Karpas-422 (cell line): ENCODE measurements around the gene ATPAF1. TPM values are rescaled to one million over a fixed set of nuclear protein-coding genes. Genes with fewer than 3 reads are reported as not detected.

Source experiments
- DNase-seq: peaks from one replicate; pipeline ENCODE4 v3.0.0-alpha.2; 2015
- H2AFZ ChIP-seq: fragments of 200-600 bp; sonication (generic); 2 replicates; pipeline ENCODE4 v1.6.1; 2014; ENCODE audit warnings: antibody characterized with exemption, low read length, mixed read lengths
- H3K27ac ChIP-seq: fragments of 200-600 bp; sonication (generic); 2 replicates; pipeline ENCODE4 v1.5.1; 2014; ENCODE audit warnings: mild to moderate bottlenecking, low read length, moderate library complexity
- H3K27me3 ChIP-seq: fragments of 200-600 bp; sonication (generic); 2 replicates; pipeline ENCODE4 v1.6.1; 2014; ENCODE audit warnings: low read length, mixed read lengths
- H3K36me3 ChIP-seq: fragments of 200-600 bp; sonication (generic); 2 replicates; pipeline ENCODE4 v1.6.1; 2014; ENCODE audit warnings: low read length, mixed read lengths; ENCODE audit not compliant: insufficient read depth
- H3K4me1 ChIP-seq: fragments of 200-600 bp; sonication (generic); 2 replicates; pipeline ENCODE4 v1.6.1; 2014; ENCODE audit warnings: mild to moderate bottlenecking, low read length, mixed read lengths
- H3K4me2 ChIP-seq: fragments of 200-600 bp; sonication (generic); 2 replicates; pipeline ENCODE4 v1.6.1; 2014; ENCODE audit warnings: low read length, low read depth, mild to moderate bottlenecking; ENCODE audit not compliant: poor library complexity, severe bottlenecking
- H3K4me3 ChIP-seq: fragments of 200-600 bp; sonication (generic); 2 replicates; pipeline ENCODE4 v1.5.1; 2014; ENCODE audit warnings: mild to moderate bottlenecking, antibody characterized with exemption, low read length, mixed read lengths
- H3K79me2 ChIP-seq: fragments of 200-600 bp; sonication (generic); 2 replicates; pipeline ENCODE4 v1.6.1; 2014; ENCODE audit warnings: mild to moderate bottlenecking, low read length, mixed read lengths
- H3K9ac ChIP-seq: fragments of 200-600 bp; sonication (generic); 2 replicates; pipeline ENCODE4 v1.6.0; 2014; ENCODE audit warnings: low read length
- H3K9me2 ChIP-seq: fragments of 200-600 bp; sonication (generic), shearing (Covaris generic); replicated peaks from 2 replicates; pipeline ENCODE4 v1.6.0; 2014; ENCODE audit warnings: mild to moderate bottlenecking, low read length, moderate library complexity; ENCODE audit not compliant: insufficient read depth
- H3K9me3 ChIP-seq: fragments of 300-700, 200-600 bp; sonication (generic); 2 replicates; pipeline ENCODE4 v1.6.1; 2014; ENCODE audit warnings: low read length, mixed read lengths
- H4K20me1 ChIP-seq: fragments of 200-600 bp; sonication (generic); 2 replicates; pipeline ENCODE4 v1.6.1; 2014; ENCODE audit warnings: mild to moderate bottlenecking, antibody characterized with exemption, low read length, low read depth; ENCODE audit not compliant: insufficient read depth
- total RNA-seq: library from RNA; depleted of rRNA; stranded (reverse); fragments of >200 nt; shearing (Covaris generic); gene quantifications from 2 replicates; pipeline ENCODE4 v1.2.3, GENCODE V29; 2014; ENCODE audit warnings: low replicate concordance

Gene ATPAF1
- total RNA-seq, 1 experiment from 2014 or later, result 81.2 TPM

GRCh38 chr1:46606255-46606965, 61.8 kb downstream of the ATPAF1 start:
- Histone ChIP-seq H3K9me3 (no peaks in the 10 kb centered on the region), H3K4me2 (no peak overlapping the region), H3K4me3 (no peak overlapping the region), H3K9me2 (no peaks in the 10 kb centered on the region), H3K27ac (no peak overlapping the region), H3K79me2 (peaks cover 4% of the 10 kb centered on the region; the same call in 1 of the 2 replicates), H3K27me3 (no peaks in the 10 kb centered on the region), H3K9ac (no peak overlapping the region), H3K4me1 (peaks cover 12% of the 10 kb centered on the region), H3K36me3 (no peaks in the 10 kb centered on the region), H4K20me1 (no peaks in the 10 kb centered on the region), H2AFZ (no peak overlapping the region)
- no peak for DNase-seq

- Histone ChIP-seq H3K9me2 (no peaks in the 10 kb centered on the region), H3K4me2 (no peak overlapping the region), H3K79me2 (peaks cover 4% of the 10 kb centered on the region; the same call in 1 of the 2 replicates), H3K4me3 (no peak overlapping the region), H4K20me1 (no peaks in the 10 kb centered on the region), H3K27ac (no peak overlapping the region), H2AFZ (no peak overlapping the region), H3K9ac (no peak overlapping the region), H3K9me3 (no peaks in the 10 kb centered on the region), H3K4me1 (peaks cover 14% of the 10 kb centered on the region), H3K27me3 (no peaks in the 10 kb centered on the region), H3K36me3 (no peaks in the 10 kb centered on the region)
- DNase-seq, result no peak
Measured at GRCh38 chr1:46605232-46605631, 62.9 kb downstream of the ATPAF1 start.

- no peaks in the 10 kb centered on the region for H3K27me3 ChIP-seq
- no peaks in the 10 kb centered on the region for H3K9me2 ChIP-seq
- peak; percentile 99 for DNase-seq
- no peaks in the 10 kb centered on the region for H4K20me1 ChIP-seq
- H3K27ac ChIP-seq, result no peak within 1 kb of the TSS
- peak within 1 kb of the TSS; percentile 79 for H3K4me2 ChIP-seq
- peak within 1 kb of the TSS; percentile 84 for H3K4me3 ChIP-seq
- H3K9me3 ChIP-seq, result no peaks in the 10 kb centered on the region
- H2AFZ ChIP-seq, result peak within 1 kb of the TSS; percentile 85
- no peaks in the 10 kb centered on the region for H3K36me3 ChIP-seq
- peak within 1 kb of the TSS; percentile 78 for H3K9ac ChIP-seq
- peaks cover 20% of the 10 kb centered on the region for H3K4me1 ChIP-seq
- peaks cover 4% of the 10 kb centered on the region; the same call in 1 of the 2 replicates for H3K79me2 ChIP-seq
Measured at GRCh38 chr1:46603858-46604549, 64.2 kb downstream of the ATPAF1 start, which contains the start of gene MKNK1. Gene MKNK1, minus strand, starts transcription at chr1:46604268. Its CDS starts 20,941 bp downstream, at chr1:46583327.

GRCh38 chr1:46603481-46603857, 64.7 kb downstream of the ATPAF1 start:
- Histone ChIP-seq H3K79me2 (peaks cover 4% of the 10 kb centered on the region; the same call in 1 of the 2 replicates), H3K27me3 (no peaks in the 10 kb centered on the region), H3K9me3 (no peaks in the 10 kb centered on the region), H3K27ac (no peak overlapping the region), H4K20me1 (no peaks in the 10 kb centered on the region), H3K36me3 (no peaks in the 10 kb centered on the region), H3K9ac (peak overlapping the region; percentile 78), H3K4me1 (peaks cover 20% of the 10 kb centered on the region), H2AFZ (peak overlapping the region; percentile 85; the same call in 1 of the 2 replicates), H3K4me3 (peak overlapping the region; percentile 84), H3K9me2 (no peaks in the 10 kb centered on the region), H3K4me2 (peak overlapping the region; percentile 79)
- DNase-seq, result no peak

GRCh38 chr1:46601257-46602007, 66.7 kb downstream of the ATPAF1 start:
- no peak overlapping the region for H2AFZ ChIP-seq
- H3K27ac ChIP-seq, result no peak overlapping the region
- H3K36me3 ChIP-seq, result no peaks in the 10 kb centered on the region
- no peaks in the 10 kb centered on the region for H3K27me3 ChIP-seq
- H3K9ac ChIP-seq, result no peak overlapping the region
- H4K20me1 ChIP-seq, result no peaks in the 10 kb centered on the region
- H3K79me2 ChIP-seq, result peaks cover 4% of the 10 kb centered on the region; the same call in 1 of the 2 replicates
- no peak overlapping the region for H3K4me2 ChIP-seq
- peaks cover 20% of the 10 kb centered on the region for H3K4me1 ChIP-seq
- no peak overlapping the region for H3K4me3 ChIP-seq
- no peaks in the 10 kb centered on the region for H3K9me3 ChIP-seq
- DNase-seq, result no peak
- H3K9me2 ChIP-seq, result no peaks in the 10 kb centered on the region

GRCh38 chr1:46599059-46599970, 68.8 kb downstream of the ATPAF1 start:
- Histone ChIP-seq H3K79me2 (peaks cover 4% of the 10 kb centered on the region; the same call in 1 of the 2 replicates), H4K20me1 (no peaks in the 10 kb centered on the region)

GRCh38 chr1:46596846-46597245, 71.3 kb downstream of the ATPAF1 start:
- H3K27me3 ChIP-seq, result no peaks in the 10 kb centered on the region
- no peak overlapping the region for H3K4me2 ChIP-seq
- no peaks in the 10 kb centered on the region for H3K79me2 ChIP-seq
- H3K9me3 ChIP-seq, result no peaks in the 10 kb centered on the region
- no peak for DNase-seq
- H3K4me3 ChIP-seq, result no peak overlapping the region
- H3K4me1 ChIP-seq, result peaks cover 15% of the 10 kb centered on the region
- H4K20me1 ChIP-seq, result no peaks in the 10 kb centered on the region
- H2AFZ ChIP-seq, result no peak overlapping the region
- no peak overlapping the region for H3K9ac ChIP-seq
- no peaks in the 10 kb centered on the region for H3K36me3 ChIP-seq
- H3K27ac ChIP-seq, result no peak overlapping the region
- H3K9me2 ChIP-seq, result no peaks in the 10 kb centered on the region

More at GRCh38 chr1:46599059-46599970, 68.8 kb downstream of the ATPAF1 start:
- H2AFZ ChIP-seq, result no peak overlapping the region
- no peaks in the 10 kb centered on the region for H3K27me3 ChIP-seq
- no peak overlapping the region for H3K27ac ChIP-seq
- no peak overlapping the region for H3K4me3 ChIP-seq
- no peaks in the 10 kb centered on the region for H3K36me3 ChIP-seq
- H3K9me2 ChIP-seq, result no peaks in the 10 kb centered on the region
- no peak overlapping the region for H3K4me2 ChIP-seq
- no peaks in the 10 kb centered on the region for H3K9me3 ChIP-seq
- H3K9ac ChIP-seq, result no peak overlapping the region
- no peak for DNase-seq
- peaks cover 17% of the 10 kb centered on the region for H3K4me1 ChIP-seq
